ENCODE results near the gene CLPSL1.

CLPSL1 gene

GRCh38 chr6:35833536-35833935, 52.7 kb downstream of the CLPSL1 start:
- CTCF ChIA-PET = interaction anchor here (0.7 kb wide), 1 partner anchor 555 kb away, joined by 3 read pairs; no protein-coding TSS in a partner anchor
- POLR2A ChIA-PET (ENCODE audit: low non-redundant PET) = no interaction called here
- TF ChIP-seq CTCF (conservative IDR thresholded peaks at IDR 0.05; ENCODE audit: low read depth) = no peak
- no peak for DNase-seq (ENCODE audit: low spot score)
- no peak overlapping the region for H3K27ac ChIP-seq
